OCI-LY3 (cell line): Measurements from ENCODE around the gene MAD2L1BP.
"Not testable (repeated sequence)": the region's sequence is repeated elsewhere in the genome, so short reads cannot be mapped to it uniquely, and the experiment has no call there.

Source experiments
- H2AFZ ChIP-seq: fragments of 200-600, 300-600 bp; shearing (Covaris generic); 2 replicates; pipeline ENCODE4 v1.6.0; 2014; ENCODE audit warnings: antibody characterized with exemption, low read depth, low read length
- H3K27ac ChIP-seq: fragments of 200-600, 300-600 bp; sonication (generic); 2 replicates; pipeline ENCODE4 v1.5.1; 2014; ENCODE audit warnings: mild to moderate bottlenecking, low read length, moderate library complexity, mixed read lengths
- H3K27me3 ChIP-seq: fragments of 200-600, 300-600 bp; sonication (generic); 2 replicates; pipeline ENCODE4 v1.6.1; 2014; ENCODE audit warnings: low read depth, low read length, mixed read lengths
- H3K36me3 ChIP-seq: fragments of 200-600, 300-600 bp; sonication (generic); replicated peaks from 2 replicates; pipeline ENCODE3; 2014; ENCODE audit warnings: low read depth, low read length, mixed read lengths
- H3K4me1 ChIP-seq: fragments of 300-600, 200-600 bp; sonication (generic); 2 replicates; pipeline ENCODE4 v1.6.1; 2014; ENCODE audit warnings: low read length, mixed read lengths
- H3K4me2 ChIP-seq: fragments of 200-600, 300-600 bp; sonication (generic); 2 replicates; pipeline ENCODE4 v1.6.1; 2014; ENCODE audit warnings: low read length, mixed read lengths
- H3K4me3 ChIP-seq: fragments of 300-600, 200-600 bp; sonication (generic); 2 replicates; pipeline ENCODE4 v1.5.1; 2014; ENCODE audit warnings: antibody characterized with exemption, mild to moderate bottlenecking, low read length, moderate library complexity
- H3K79me2 ChIP-seq: fragments of 300-600, 200-600 bp; shearing (Covaris generic); 2 replicates; pipeline ENCODE4 v1.6.1; 2014; ENCODE audit warnings: mild to moderate bottlenecking, low read length, mixed read lengths
- H3K9ac ChIP-seq: fragments of 300-600, 200-600 bp; shearing (Covaris generic); 2 replicates; pipeline ENCODE4 v1.6.0; 2014; ENCODE audit warnings: mild to moderate bottlenecking, low read length, moderate library complexity
- H3K9me3 ChIP-seq: fragments of 200-600, 300-600 bp; shearing (Covaris generic); 2 replicates; pipeline ENCODE4 v1.6.1; 2014; ENCODE audit warnings: low read length, mixed read lengths; ENCODE audit not compliant: insufficient read depth
- H4K20me1 ChIP-seq: fragments of 200-600, 300-600 bp; sonication (generic); 2 replicates; pipeline ENCODE4 v1.6.1; 2016; ENCODE audit warnings: low read length, mixed read lengths; ENCODE audit not compliant: insufficient read depth
- EZH2phosphoT487 ChIP-seq: fragments of 200-600 bp; shearing (Covaris generic); IDR thresholded peaks from 2 replicates; pipeline ENCODE4 v1.6.1; 2018; ENCODE audit warnings: antibody characterized with exemption, mixed run types, low read depth
- TF ChIP-seq, protein P1 (sequence below): fragments of 200-600, 300-600 bp; sonication (generic); IDR thresholded peaks from 2 replicates; pipeline ENCODE4 v1.5.1; 2014; ENCODE audit warnings: antibody characterized with exemption, low read length, low read depth

MAD2L1BP gene

DNA sequence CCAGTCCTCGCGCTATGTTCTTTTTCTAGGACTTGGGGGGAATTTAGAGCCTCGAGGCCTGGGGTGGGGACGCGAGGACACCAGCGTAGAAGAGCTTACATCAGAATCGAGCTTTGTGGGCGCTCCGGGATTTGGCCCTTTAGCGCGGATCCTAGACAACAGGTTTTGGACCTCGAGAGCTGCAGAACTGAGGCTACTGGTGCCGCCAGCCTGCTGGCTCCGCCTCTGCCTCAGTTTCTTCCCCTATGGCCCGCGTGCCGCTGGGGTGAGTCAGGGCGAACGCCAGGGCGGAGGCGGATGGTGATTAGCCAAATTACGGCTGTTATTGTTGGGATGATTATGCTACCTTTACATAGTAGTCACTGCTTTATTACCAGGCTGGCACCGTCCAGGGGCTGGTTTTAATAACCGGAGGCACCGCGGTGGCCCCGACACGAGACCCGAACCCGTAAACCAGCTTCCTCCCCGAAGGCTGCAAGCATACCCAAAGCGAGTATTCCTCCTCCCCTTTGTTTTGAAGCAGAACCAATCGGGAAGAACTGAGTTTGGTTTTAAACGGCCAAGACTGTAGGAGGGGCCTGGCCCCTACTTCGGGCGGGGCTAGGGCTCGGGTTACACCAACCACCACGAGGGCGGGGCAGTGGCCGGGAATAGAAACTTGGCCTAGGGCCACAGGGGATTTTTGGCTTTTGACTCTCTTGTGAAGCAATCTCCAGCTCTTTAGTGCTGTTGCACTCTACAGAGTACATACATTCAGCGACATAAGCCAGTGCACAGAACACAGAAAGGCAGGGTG, 5.9 kb upstream of the MAD2L1BP start:
- no peak for TF ChIP-seq EZH2phosphoT487
- TF ChIP-seq, protein P1, sequence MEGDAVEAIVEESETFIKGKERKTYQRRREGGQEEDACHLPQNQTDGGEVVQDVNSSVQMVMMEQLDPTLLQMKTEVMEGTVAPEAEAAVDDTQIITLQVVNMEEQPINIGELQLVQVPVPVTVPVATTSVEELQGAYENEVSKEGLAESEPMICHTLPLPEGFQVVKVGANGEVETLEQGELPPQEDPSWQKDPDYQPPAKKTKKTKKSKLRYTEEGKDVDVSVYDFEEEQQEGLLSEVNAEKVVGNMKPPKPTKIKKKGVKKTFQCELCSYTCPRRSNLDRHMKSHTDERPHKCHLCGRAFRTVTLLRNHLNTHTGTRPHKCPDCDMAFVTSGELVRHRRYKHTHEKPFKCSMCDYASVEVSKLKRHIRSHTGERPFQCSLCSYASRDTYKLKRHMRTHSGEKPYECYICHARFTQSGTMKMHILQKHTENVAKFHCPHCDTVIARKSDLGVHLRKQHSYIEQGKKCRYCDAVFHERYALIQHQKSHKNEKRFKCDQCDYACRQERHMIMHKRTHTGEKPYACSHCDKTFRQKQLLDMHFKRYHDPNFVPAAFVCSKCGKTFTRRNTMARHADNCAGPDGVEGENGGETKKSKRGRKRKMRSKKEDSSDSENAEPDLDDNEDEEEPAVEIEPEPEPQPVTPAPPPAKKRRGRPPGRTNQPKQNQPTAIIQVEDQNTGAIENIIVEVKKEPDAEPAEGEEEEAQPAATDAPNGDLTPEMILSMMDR = no peak
- H3K4me2 ChIP-seq = peak overlapping the region; percentile 86
- peak overlapping the region; percentile 89 for H3K27ac ChIP-seq
- H3K36me3 ChIP-seq = peaks cover 27% of the 10 kb centered on the region
- H3K9me3 ChIP-seq = no peaks in the 10 kb centered on the region
- H4K20me1 ChIP-seq = no peaks in the 10 kb centered on the region
- peak overlapping the region; percentile 96 for H3K9ac ChIP-seq
- H3K4me3 ChIP-seq = peak overlapping the region; percentile 81
- H3K4me1 ChIP-seq = peaks cover 17% of the 10 kb centered on the region
- peak overlapping the region; percentile 75 for H2AFZ ChIP-seq
- H3K79me2 ChIP-seq = peaks cover 21% of the 10 kb centered on the region
- no peaks in the 10 kb centered on the region for H3K27me3 ChIP-seq

DNA sequence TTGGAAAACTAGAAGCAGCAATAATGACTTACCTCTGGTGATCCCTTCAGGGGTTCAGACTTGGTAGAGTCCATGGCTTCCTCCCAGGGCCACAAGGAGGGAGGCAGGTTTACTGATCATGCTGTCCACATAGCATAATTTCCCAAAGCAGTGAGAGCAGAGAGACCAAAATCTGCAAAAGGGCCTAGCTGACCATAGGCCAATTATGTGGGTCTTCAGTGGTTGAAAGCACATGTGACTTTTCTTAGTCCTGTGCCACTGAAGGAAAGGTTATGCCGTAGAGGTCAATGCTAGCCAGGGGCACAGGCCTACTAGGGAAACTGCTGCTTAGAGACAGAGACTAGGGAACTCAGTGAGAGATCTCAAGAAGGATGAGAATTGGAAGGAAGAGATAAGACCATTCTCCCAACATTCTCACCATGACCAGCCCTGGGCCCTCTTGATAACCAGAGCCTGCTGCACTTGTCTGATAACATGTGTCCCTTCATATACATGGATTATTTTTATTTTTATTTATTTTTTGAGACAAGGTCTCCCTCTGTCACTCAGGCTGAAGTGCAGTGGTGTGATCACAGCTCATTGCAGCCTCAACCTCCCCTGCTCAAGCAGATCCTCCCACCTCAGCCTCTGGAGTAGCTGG, 4.5 kb upstream of the MAD2L1BP start:
- H4K20me1 ChIP-seq = no peaks in the 10 kb centered on the region
- no peak overlapping the region for H3K27ac ChIP-seq
- H3K4me1 ChIP-seq = peaks cover 25% of the 10 kb centered on the region
- peak overlapping the region; percentile 82; the same call in 1 of the 2 replicates for H3K4me2 ChIP-seq
- H2AFZ ChIP-seq = no peak overlapping the region
- peaks cover 26% of the 10 kb centered on the region for H3K79me2 ChIP-seq
- TF ChIP-seq, protein P1 = no peak
- TF ChIP-seq EZH2phosphoT487 = no peak
- no peak overlapping the region for H3K4me3 ChIP-seq
- no peaks in the 10 kb centered on the region for H3K27me3 ChIP-seq
- H3K36me3 ChIP-seq = peaks cover 13% of the 10 kb centered on the region
- no peak overlapping the region for H3K9ac ChIP-seq
- no peaks in the 10 kb centered on the region for H3K9me3 ChIP-seq

DNA sequence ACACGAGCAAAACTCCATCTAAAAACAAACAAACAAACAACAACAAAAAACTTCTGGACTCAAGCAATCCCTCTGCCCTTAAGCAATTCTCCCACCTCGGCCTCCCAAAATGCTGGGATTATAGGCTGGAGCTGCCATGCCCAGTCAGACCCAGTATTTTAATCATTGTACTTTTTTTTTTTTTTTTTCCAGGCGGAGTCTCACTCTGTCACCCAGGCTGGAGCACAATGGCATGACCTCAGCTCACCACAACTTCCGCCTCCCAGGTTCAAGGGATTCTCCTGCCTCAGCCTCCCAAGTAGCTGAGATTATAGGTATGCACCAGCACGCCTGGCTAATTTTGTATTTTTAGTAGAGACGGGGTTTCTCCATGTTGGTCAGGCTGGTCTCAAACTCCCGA, 2.6 kb upstream of the MAD2L1BP start:
- not testable (repeated sequence) for H3K36me3 ChIP-seq, H3K4me3 ChIP-seq, H3K27ac ChIP-seq, H4K20me1 ChIP-seq, H3K27me3 ChIP-seq, H3K4me2 ChIP-seq, H3K9me3 ChIP-seq, H3K9ac ChIP-seq, H2AFZ ChIP-seq
- Histone ChIP-seq H3K4me1 (peaks cover 25% of the 10 kb centered on the region), H3K79me2 (peaks cover 32% of the 10 kb centered on the region)

DNA sequence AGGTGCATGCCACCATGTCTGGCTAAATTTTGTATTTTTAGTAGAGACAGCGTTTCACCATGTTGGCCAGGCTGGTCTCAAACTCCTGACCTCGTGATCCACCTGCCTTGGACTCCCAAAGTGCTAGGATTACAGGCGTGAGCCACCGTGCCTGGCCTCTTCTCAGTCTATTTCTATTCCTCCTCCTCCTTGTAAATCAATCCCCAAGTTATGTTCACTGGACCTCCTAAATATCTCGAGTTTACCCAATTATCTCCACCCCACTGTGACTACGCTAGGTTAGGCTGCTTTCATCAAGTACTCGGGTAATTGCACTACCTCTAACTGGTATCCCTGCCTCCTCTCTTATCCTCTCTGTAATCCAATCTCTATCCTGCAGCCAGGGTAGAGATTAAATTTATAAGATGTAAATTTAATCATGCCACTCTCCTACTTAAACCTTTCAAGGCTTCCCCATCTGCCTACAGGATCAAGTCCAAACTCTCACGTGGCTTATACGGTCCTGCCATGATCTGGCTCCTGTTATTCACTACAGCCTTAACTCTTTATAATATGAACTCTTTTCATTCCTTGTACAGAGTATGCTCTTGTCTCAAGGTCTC, 837 bp upstream of the MAD2L1BP start:
- Histone ChIP-seq H3K4me1 (peaks cover 24% of the 10 kb centered on the region), H4K20me1 (no peaks in the 10 kb centered on the region), H3K79me2 (peaks cover 38% of the 10 kb centered on the region), H3K4me2 (peak overlapping the region; percentile 99), H3K9ac (peak overlapping the region; percentile 88), H3K9me3 (no peaks in the 10 kb centered on the region), H3K27ac (peak overlapping the region; percentile 60), H2AFZ (0 out of 2 replicates have a peak overlapping the region, but pooled peaks have one; percentile 95), H3K4me3 (peak overlapping the region; percentile 88), H3K36me3 (peaks cover 14% of the 10 kb centered on the region), H3K27me3 (no peaks in the 10 kb centered on the region)
- TF ChIP-seq, protein P1 = no peak
- no peak for TF ChIP-seq EZH2phosphoT487
